ENCODE measurements around the gene CRIP1. TPM values are rescaled to one million over a fixed set of nuclear protein-coding genes. Genes with fewer than 3 reads are reported as not detected.

CRIP1 gene
- total and polyA plus RNA-seq, 2 donors (not counting 1 experiment from before 2014, with no cell fraction given): 210 to 563 TPM

DNA sequence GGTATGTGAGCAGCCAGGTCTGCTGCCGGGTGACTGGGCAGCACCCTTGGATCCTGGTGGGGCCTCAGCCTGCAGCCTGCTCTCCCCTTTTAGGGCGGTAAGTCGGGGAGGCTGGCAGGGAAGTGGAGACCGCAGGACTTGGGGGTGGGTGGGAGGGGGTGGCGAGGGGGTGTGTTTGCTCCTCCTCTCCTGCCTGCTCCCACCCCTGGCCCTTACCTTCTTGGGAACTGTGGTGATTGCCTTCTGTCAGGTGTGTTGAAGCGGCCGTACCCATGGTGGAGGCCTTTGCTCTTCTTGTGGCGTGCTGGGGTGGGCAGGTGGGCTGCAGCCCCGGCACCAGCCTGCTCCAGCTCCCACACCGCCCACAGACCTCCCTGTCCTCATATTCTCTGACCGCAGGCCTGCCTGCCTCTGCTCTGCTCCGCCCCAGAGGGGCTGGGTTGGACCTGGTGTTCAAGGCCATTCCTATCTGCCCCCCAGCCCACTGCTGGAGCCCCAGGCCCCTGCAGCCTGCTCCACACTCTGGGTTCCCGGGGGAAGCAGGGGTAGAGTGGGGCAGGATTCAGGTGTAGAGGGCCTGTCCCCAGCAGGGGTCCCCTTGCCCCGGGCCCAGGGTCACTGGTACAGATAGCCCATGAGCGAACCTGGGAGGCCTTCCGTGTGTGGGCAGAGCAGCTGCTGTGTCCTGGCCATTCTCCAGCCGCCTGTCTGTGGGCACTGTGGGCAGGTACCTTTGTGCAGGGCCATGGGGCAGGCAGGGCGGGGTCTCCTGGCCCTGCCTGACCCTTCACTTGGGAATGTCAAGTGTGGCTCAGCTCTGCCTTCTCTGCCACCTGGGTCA lies 9.5 kb downstream of the CRIP1 start:
- no peaks in the 10 kb centered on the region for H3K27me3 Mint-ChIP-seq

More for the DNA sequence above, 9.5 kb downstream of the CRIP1 start:
- H3K9me3 ChIP-seq (ENCODE audit: control extremely low read depth in 1 of 3, control insufficient read depth in 2 of 3, insufficient read depth in 1 of 3, low read length in 2 of 3): no peaks in the 10 kb centered on the region
- ATAC-seq (ENCODE audit: low read depth) (no peak), DNase-seq (peak; percentile 24)
- CTCF ChIA-PET: no interaction called here
- no peak overlapping the region for H3K4me2 ChIP-seq (replicated peaks; ENCODE audit: low read depth, low read length, poor library complexity, severe bottlenecking)
- POLR2A ChIA-PET: no interaction called here
- no peak overlapping the region for H3K4me3 ChIP-seq (ENCODE audit: control extremely low read depth in 1 of 5, extremely low read depth in 1 of 5, insufficient read depth in 1 of 5, low read depth in 2 of 5, low read length in 4 of 5)
- 93% methylated on average over 12 of the region's 18 CpGs for WGBS (ENCODE audit: insufficient coverage)
- no peak overlapping the region for H3K27ac Mint-ChIP-seq
- peaks cover 5 to 13% of the 10 kb centered on the region in 2 donors for H3K4me1 ChIP-seq (ENCODE audit: control insufficient read depth in 2 of 2, insufficient read depth in 2 of 2, low read length in 2 of 2)
- peaks cover 2% of the 10 kb centered on the region for H3K79me2 ChIP-seq (ENCODE audit: control insufficient read depth, insufficient read depth, low read length)
- H3K9ac ChIP-seq (ENCODE audit: low read length): no peak overlapping the region
- no peaks in the 10 kb centered on the region for H3K9me3 Mint-ChIP-seq (ENCODE audit: insufficient read depth)
- intact Hi-C loops (cut with micrococcal nuclease): no loop called here
- H3K27me3 ChIP-seq (replicated peaks in 1 of 4; ENCODE audit: control extremely low read depth in 1 of 4, control insufficient read depth in 3 of 4, insufficient read depth in 4 of 4, low read length in 3 of 4): no peaks in the 10 kb centered on the region
- no peak for TF ChIP-seq EZH2 (IDR thresholded peaks at IDR 0.05; ENCODE audit: borderline replicate concordance, insufficient read depth, low read depth, low read length, poor library complexity, severe bottlenecking)
- TF ChIP-seq CTCF (IDR thresholded peaks at IDR 0.05): no peak
- H3K4me1 Mint-ChIP-seq: peaks cover 3% of the 10 kb centered on the region
- H3K36me3 ChIP-seq (replicated peaks in 1 of 2; ENCODE audit: control extremely low read depth in 1 of 2, control insufficient read depth in 1 of 2, extremely low read depth in 1 of 2, insufficient read depth in 2 of 2, low read length in 1 of 2): peaks cover 0 to 3% of the 10 kb centered on the region in 2 experiments
- H3K4me3 Mint-ChIP-seq: no peak overlapping the region
- no peak overlapping the region for H3K27ac ChIP-seq (ENCODE audit: low read length in 2 of 2)
- no peak overlapping the region for H2AFZ ChIP-seq (ENCODE audit: insufficient read depth, low read depth, low read length, poor library complexity, severe bottlenecking)
- H4K20me1 ChIP-seq (ENCODE audit: control insufficient read depth, insufficient read depth, low read length, poor library complexity, severe bottlenecking): peaks cover 8% of the 10 kb centered on the region
